Spleen (tissue), 11 donors: Measurements from ENCODE around the gene USP34. TPM values are rescaled to one million over a fixed set of nuclear protein-coding genes. Genes with fewer than 3 reads are reported as not detected.

ENCODE experiments used
- DNase-seq: peaks from one replicate; pipeline ENCODE4 v3.0.0-alpha.2; 2020
- H3K27ac ChIP-seq, 8 donors: fragments of 200-600 bp; sonication (generic) in 7 of 8; 1 replicate in 4 of 8; 2 replicates in 4 of 8; pipeline versions ENCODE4 v1.5.0 to v1.8.0; 2016 to 2021; ENCODE audit warnings: inconsistent platforms in 4 of 8, mild to moderate bottlenecking in 4 of 8, moderate library complexity in 1 of 8
- H3K27me3 ChIP-seq, 7 donors: fragments of 200-600 bp; sonication (generic) in 6 of 7; replicated peaks in 1 of 7; 1 replicate in 4 of 7; 2 replicates in 3 of 7; pipeline versions ENCODE4 v1.5.0 to v1.8.0; 2016 to 2021; ENCODE audit warnings: inconsistent platforms in 3 of 7, mild to moderate bottlenecking in 1 of 7
- H3K36me3 ChIP-seq, 6 donors: fragments of 200-600 bp; sonication (generic) in 5 of 6; 1 replicate in 4 of 6; 2 replicates in 2 of 6; pipeline versions ENCODE4 v1.5.0 to v1.8.0; 2016 to 2021; ENCODE audit warnings: inconsistent platforms in 2 of 6
- H3K4me1 ChIP-seq, 6 donors: fragments of 200-600 bp; sonication (generic) in 5 of 6; 1 replicate in 3 of 6; 2 replicates in 3 of 6; pipeline versions ENCODE4 v1.5.0 to v1.8.0; 2016 to 2021; ENCODE audit warnings: inconsistent platforms in 3 of 6
- H3K4me3 ChIP-seq, 8 donors: fragments of 200-600 bp; sonication (generic) in 7 of 8; 1 replicate in 4 of 8; 2 replicates in 4 of 8; pipeline versions ENCODE4 v1.5.0 to v1.8.0; 2016 to 2021; ENCODE audit warnings: inconsistent platforms in 4 of 8, mild to moderate bottlenecking in 4 of 8, moderate library complexity in 2 of 8
- H3K9me3 ChIP-seq, 8 donors: fragments of 200-600 bp; sonication (generic) in 7 of 8; 1 replicate in 4 of 8; 2 replicates in 4 of 8; pipeline versions ENCODE4 v1.5.0 to v1.8.0; 2016 to 2021; ENCODE audit warnings: inconsistent platforms in 4 of 8
- POLR2A ChIP-seq, 3 donors: fragments of 450-650 bp; IDR thresholded peaks; one replicate each; pipeline ENCODE4 v1.5.1; 2017; ENCODE audit warnings: antibody characterized with exemption in 3 of 3, mild to moderate bottlenecking in 1 of 3
- POLR2AphosphoS5 ChIP-seq, 3 donors: sonication (generic); formaldehyde crosslinking; IDR thresholded peaks; one replicate each; pipeline ENCODE4 v1.5.1; 2017; ENCODE audit warnings: antibody characterized with exemption in 3 of 3
- WGBS, 5 donors: extraction: QIAGEN DNeasy Blood & Tissue Kit in 3 of 5; methylation state at CpG; one replicate each; pipeline versions ENCODE4 v1.1.5 to v1.1.7; 2013 to 2018; 5-methylcytosine and 5-hydroxymethylcytosine counted together
- intact Hi-C: fragments of 100-400 bp; cut with DNase I; formaldehyde crosslinking; loops from one replicate; pipeline ENCODE4 v1.15.0; 2023; ENCODE audit warnings: low total_unique reads
- polyA plus RNA-seq, 3 donors: library from polyadenylated mRNA; stranded (reverse); fragments of 200-250 nt; gene quantifications; one replicate each; pipeline ENCODE4 v1.2.1, GENCODE V29; 2013
- total RNA-seq, 7 donors: library from RNA; depleted of rRNA in 3 of 7; stranded (reverse); fragments of >200 nt in 3 of 7; fragmentation: NEBNext Ultra II Directional in 4 of 7; extraction: Animal tissue kit (Norgen Biotek cat#: 25700) in 4 of 7; gene quantifications; one replicate each; pipeline versions ENCODE4 v1.1.0 to v1.2.1, GENCODE V29; 2016 to 2021
- TF ChIP-seq, protein P1 (sequence below), 11 experiments: fragments of 200-600 bp in 7 of 11; fragments of 450-650 bp in 4 of 11; sonication (generic) in 4 of 11; IDR thresholded peaks in 8 of 11; conservative IDR thresholded peaks in 3 of 11; 1 replicate in 7 of 11; 2 replicates in 4 of 11; pipeline versions ENCODE4 v1.4.0 to v1.8.0; 2016 to 2021; ENCODE audit warnings: antibody characterized with exemption in 11 of 11, inconsistent platforms in 4 of 11, mild to moderate bottlenecking in 1 of 11
- donor health status: healthy with polysubstance abuse.
- donor health status: DM: no; HTN: no; CAD: no; lungs with moderate emphysema.
- donor health status: DM: no; HTN: no; CAD: no.
- donor health status: Bipolar disorder and iron deficiency.
- donor health status: healthy.
- donor health status: DM: no; HTN: no; CAD: no.
- donor health status: DM: yes; HTN: yes; CAD: no.

The USP34 gene
- total and polyA plus RNA-seq, 10 donors: 52.1 to 222 (median 142) TPM

DNA sequence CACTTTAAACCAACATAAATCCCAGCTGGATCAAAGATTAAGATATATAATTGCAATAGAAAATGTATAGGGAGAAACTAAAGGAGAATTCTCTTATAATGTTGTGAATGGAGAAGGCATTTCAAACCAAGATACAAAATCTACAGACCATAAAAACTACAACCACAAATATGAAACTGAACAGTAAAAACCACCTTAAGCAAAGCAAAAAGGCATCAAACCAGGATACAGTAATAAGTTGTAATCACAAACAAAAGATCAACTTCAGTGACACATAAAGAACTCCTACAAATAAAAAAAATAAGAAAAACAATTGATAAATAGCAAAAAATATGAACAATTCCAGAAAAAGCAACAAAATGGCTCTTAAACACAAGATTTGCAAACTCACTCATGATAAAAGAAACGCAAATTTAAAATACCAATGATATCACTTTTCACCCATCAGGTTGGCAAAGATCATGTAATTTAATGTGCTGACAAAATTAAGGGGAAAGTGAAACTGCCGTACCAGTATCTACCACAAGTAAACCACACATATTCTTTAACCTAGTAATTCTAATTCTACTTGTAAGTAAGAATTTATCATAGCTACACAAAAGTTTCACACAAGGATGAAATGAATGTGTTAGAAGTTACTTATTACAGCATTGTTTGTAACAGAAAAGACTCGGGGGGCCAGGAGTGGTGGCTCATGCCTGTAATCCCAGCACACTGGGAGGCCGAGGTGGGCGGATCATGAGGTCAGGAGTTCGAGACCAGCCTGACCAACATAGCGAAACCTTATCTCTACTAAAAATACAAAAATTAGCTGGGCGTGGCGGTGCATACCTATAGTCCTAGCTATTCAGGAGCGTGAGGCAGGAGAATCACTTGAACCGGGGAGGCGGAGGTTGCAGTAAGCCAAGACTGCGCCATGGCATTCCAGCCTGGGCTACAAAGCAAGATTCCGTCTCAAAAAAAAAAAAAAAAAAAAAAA is 101.9 kb downstream of the USP34 start:
- intact Hi-C loops: no loop called here
- no peaks in the 10 kb centered on the region for H3K27me3 ChIP-seq
- peak overlapping the region in 1 of 8 donors; percentile 16 for H3K27ac ChIP-seq
- WGBS, 5 donors: 87 to 93% (median 92%) methylated on average over 14 of the region's 14 CpGs
- TF ChIP-seq, protein P1, sequence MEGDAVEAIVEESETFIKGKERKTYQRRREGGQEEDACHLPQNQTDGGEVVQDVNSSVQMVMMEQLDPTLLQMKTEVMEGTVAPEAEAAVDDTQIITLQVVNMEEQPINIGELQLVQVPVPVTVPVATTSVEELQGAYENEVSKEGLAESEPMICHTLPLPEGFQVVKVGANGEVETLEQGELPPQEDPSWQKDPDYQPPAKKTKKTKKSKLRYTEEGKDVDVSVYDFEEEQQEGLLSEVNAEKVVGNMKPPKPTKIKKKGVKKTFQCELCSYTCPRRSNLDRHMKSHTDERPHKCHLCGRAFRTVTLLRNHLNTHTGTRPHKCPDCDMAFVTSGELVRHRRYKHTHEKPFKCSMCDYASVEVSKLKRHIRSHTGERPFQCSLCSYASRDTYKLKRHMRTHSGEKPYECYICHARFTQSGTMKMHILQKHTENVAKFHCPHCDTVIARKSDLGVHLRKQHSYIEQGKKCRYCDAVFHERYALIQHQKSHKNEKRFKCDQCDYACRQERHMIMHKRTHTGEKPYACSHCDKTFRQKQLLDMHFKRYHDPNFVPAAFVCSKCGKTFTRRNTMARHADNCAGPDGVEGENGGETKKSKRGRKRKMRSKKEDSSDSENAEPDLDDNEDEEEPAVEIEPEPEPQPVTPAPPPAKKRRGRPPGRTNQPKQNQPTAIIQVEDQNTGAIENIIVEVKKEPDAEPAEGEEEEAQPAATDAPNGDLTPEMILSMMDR (IDR thresholded peaks at IDR 0.05 in 8 of 11, conservative IDR thresholded peaks at IDR 0.05 in 3 of 11): no peak
- TF ChIP-seq POLR2AphosphoS5 (IDR thresholded peaks at IDR 0.05) (no peak), POLR2A (IDR thresholded peaks at IDR 0.05) (no peak)
- no peak overlapping the region for H3K4me3 ChIP-seq
- H3K4me1 ChIP-seq: peaks cover 0 to 30% (median 9%) of the 10 kb centered on the region in 6 donors
- peaks cover 0 to 95% (median 34%) of the 10 kb centered on the region in 6 donors for H3K36me3 ChIP-seq
- DNase-seq: no peak
- H3K9me3 ChIP-seq: no peaks in the 10 kb centered on the region

DNA sequence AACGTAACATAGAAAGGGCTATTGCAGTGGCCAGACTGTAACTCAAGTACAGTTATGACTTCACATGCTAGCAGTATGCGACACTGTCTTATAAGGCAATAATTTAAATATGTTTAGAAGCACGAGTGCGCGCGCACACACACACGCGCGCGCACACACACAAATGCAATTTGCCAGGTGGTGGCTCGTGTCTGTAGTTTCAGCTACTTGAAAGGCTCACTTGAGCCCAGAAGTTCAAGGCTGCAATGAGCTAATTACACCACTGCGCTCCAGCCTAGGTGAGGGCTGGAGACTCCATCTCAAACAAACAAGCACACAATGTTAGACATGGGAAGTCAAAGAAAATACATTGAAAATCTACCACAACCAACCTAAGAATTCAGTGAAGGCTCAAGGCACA is 103.7 kb downstream of the USP34 start:
- TF ChIP-seq POLR2A (IDR thresholded peaks at IDR 0.05) (no peak), POLR2AphosphoS5 (IDR thresholded peaks at IDR 0.05) (no peak)
- TF ChIP-seq, protein P1 (IDR thresholded peaks at IDR 0.05 in 8 of 11, conservative IDR thresholded peaks at IDR 0.05 in 3 of 11): no peak
- intact Hi-C loops: no loop called here
- no peak overlapping the region for H3K4me3 ChIP-seq
- H3K9me3 ChIP-seq: peaks cover 0 to 5% (median 0%) of the 10 kb centered on the region in 8 donors
- H3K36me3 ChIP-seq: peaks cover 0 to 99% (median 31%) of the 10 kb centered on the region in 6 donors
- DNase-seq: no peak
- WGBS, 5 donors: 82 to 97% (median 86%) methylated on average over 12 of the region's 12 CpGs
- H3K27ac ChIP-seq: no peak overlapping the region
- peaks cover 0 to 30% (median 9%) of the 10 kb centered on the region in 6 donors for H3K4me1 ChIP-seq
- H3K27me3 ChIP-seq: no peaks in the 10 kb centered on the region

DNA sequence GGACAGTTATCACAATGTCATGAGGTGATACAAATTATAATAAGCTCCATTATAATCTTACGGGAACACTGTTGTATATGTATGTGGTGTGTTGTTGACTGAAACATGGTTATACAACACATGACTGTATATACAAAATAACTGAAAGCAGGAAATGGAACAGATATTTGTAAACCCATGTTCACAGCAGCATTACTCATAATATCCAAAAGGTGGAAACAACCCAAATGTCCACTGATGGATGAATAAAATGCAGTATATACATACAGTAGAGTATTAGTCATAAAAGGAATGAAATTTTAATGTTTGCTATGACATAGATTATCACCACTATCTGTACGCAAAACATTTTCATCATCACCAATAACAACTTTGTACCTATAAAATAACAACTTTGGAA is 107.3 kb downstream of the USP34 start:
- H3K4me1 ChIP-seq: peaks cover 0 to 27% (median 9%) of the 10 kb centered on the region in 6 donors
- H3K27me3 ChIP-seq: no peaks in the 10 kb centered on the region
- TF ChIP-seq, protein P1 (IDR thresholded peaks at IDR 0.05 in 8 of 11, conservative IDR thresholded peaks at IDR 0.05 in 3 of 11): no peak
- TF ChIP-seq POLR2AphosphoS5 (IDR thresholded peaks at IDR 0.05): no peak
- no peak for TF ChIP-seq POLR2A (IDR thresholded peaks at IDR 0.05)
- H3K9me3 ChIP-seq: peaks cover 0 to 5% (median 0%) of the 10 kb centered on the region in 8 donors
- no peak overlapping the region for H3K27ac ChIP-seq
- 93 to 98% (median 97%) methylated on average over 2 of the region's 2 CpGs for WGBS, 5 donors
- intact Hi-C loops: no loop called here
- peaks cover 0 to 73% (median 20%) of the 10 kb centered on the region in 6 donors for H3K36me3 ChIP-seq
- DNase-seq: no peak
- H3K4me3 ChIP-seq: no peak overlapping the region

- WGBS, 5 donors: 86 to 96% (median 91%) methylated on average over 1 of the region's 1 CpG
These were observed 108.0 kb downstream of the USP34 start for GRCh38 chr2:61362873-61363272.

More at GRCh38 chr2:61362873-61363272, 108.0 kb downstream of the USP34 start:
- Histone ChIP-seq H3K9me3 (peaks cover 0 to 5% (median 0%) of the 10 kb centered on the region in 8 donors), H3K27ac (no peak overlapping the region), H3K4me3 (no peak overlapping the region), H3K36me3 (peaks cover 0 to 68% (median 17%) of the 10 kb centered on the region in 6 donors), H3K4me1 (peaks cover 0 to 30% (median 10%) of the 10 kb centered on the region in 6 donors), H3K27me3 (no peaks in the 10 kb centered on the region)
- intact Hi-C loops: no loop called here
- DNase-seq: no peak
- TF ChIP-seq POLR2AphosphoS5 (IDR thresholded peaks at IDR 0.05) (no peak), POLR2A (IDR thresholded peaks at IDR 0.05) (no peak)
- TF ChIP-seq, protein P1 (IDR thresholded peaks at IDR 0.05 in 8 of 11, conservative IDR thresholded peaks at IDR 0.05 in 3 of 11): no peak
